Hepatocyte (in vitro differentiated cells): ENCODE measurements around the gene ANKRD35. TPM values are rescaled to one million over a fixed set of nuclear protein-coding genes. Genes with fewer than 3 reads are reported as not detected.

ENCODE experiments used
- DNase-seq: peaks from one replicate; pipeline ENCODE4 v3.0.0-alpha.2; 2016; ENCODE audit warnings: low spot score
- H2AFZ ChIP-seq: fragments of 200-600 bp; sonication (generic); 2 replicates; pipeline ENCODE4 v1.6.0; 2016; ENCODE audit warnings: antibody characterized with exemption, mild to moderate bottlenecking
- H3K27ac ChIP-seq: fragments of 200-600 bp; sonication (generic); 2 replicates; pipeline ENCODE4 v1.5.1; 2016; ENCODE audit warnings: mild to moderate bottlenecking
- H3K27me3 ChIP-seq: fragments of 200-600 bp; sonication (generic); 2 replicates; pipeline ENCODE4 v1.6.1; 2016
- H3K36me3 ChIP-seq: fragments of 200-600 bp; sonication (generic); replicated peaks from 2 replicates; pipeline ENCODE4 v1.5.1; 2016; ENCODE audit warnings: low read depth; ENCODE audit not compliant: insufficient read depth
- H3K4me1 ChIP-seq: fragments of 200-600 bp; sonication (generic); 2 replicates; pipeline ENCODE4 v1.5.1; 2016; ENCODE audit warnings: mild to moderate bottlenecking, moderate library complexity; ENCODE audit not compliant: insufficient read depth
- H3K4me2 ChIP-seq: fragments of 200-600 bp; sonication (generic); 2 replicates; pipeline ENCODE4 v1.6.0; 2016
- H3K4me3 ChIP-seq: fragments of 200-600 bp; sonication (generic); 2 replicates; pipeline ENCODE4 v1.5.1; 2016; ENCODE audit warnings: mild to moderate bottlenecking
- H3K79me2 ChIP-seq: fragments of 200-600 bp; sonication (generic); 2 replicates; pipeline ENCODE4 v1.6.0; 2017; ENCODE audit warnings: mild to moderate bottlenecking
- H3K9me2 ChIP-seq: fragments of 200-600 bp; sonication (generic); replicated peaks from 2 replicates; pipeline ENCODE4 v1.6.0; 2017; ENCODE audit warnings: mild to moderate bottlenecking; ENCODE audit not compliant: insufficient read depth
- H3K9me3 ChIP-seq: fragments of 200-600 bp; sonication (generic); 2 replicates; pipeline ENCODE4 v1.5.1; 2016; ENCODE audit warnings: low read depth, mild to moderate bottlenecking
- H4K20me1 ChIP-seq: fragments of 200-600 bp; sonication (generic); 2 replicates; pipeline ENCODE4 v1.6.0; 2016; ENCODE audit warnings: mild to moderate bottlenecking; ENCODE audit not compliant: insufficient read depth, poor library complexity, severe bottlenecking
- EZH2 ChIP-seq: fragments of 200-600 bp; sonication (generic); IDR thresholded peaks from 2 replicates; pipeline ENCODE4 v1.6.1; 2016; ENCODE audit warnings: antibody characterized with exemption, mild to moderate bottlenecking, borderline replicate concordance
- EZH2phosphoT487 ChIP-seq: fragments of 200-600 bp; sonication (generic); IDR thresholded peaks from one replicate; pipeline ENCODE4 v1.6.1; 2018; ENCODE audit warnings: antibody characterized with exemption, mild to moderate bottlenecking, low read depth, moderate library complexity; ENCODE audit not compliant: unreplicated experiment, severe bottlenecking
- WGBS: methylation state at CpG from one replicate; pipeline ENCODE4 v1.1.6; 2016; ENCODE audit warnings: low lambda C conversion rate; ENCODE audit errors: missing lambda C conversion rate; 5-methylcytosine and 5-hydroxymethylcytosine counted together
- polyA plus RNA-seq: library from polyadenylated mRNA; unstranded; fragments of >200 nt; fragmentation: Nextera tagmentation; extraction: Ambion mirVana; gene quantifications from 2 replicates; pipeline ENCODE4 v1.2.1, GENCODE V29; 2016
- total RNA-seq: library from RNA; depleted of rRNA; stranded (reverse); fragments of >200 nt; gene quantifications from 2 replicates; pipeline ENCODE4 v1.2.3, GENCODE V29; 2014
- TF ChIP-seq, protein P1 (sequence below): fragments of 200-600 bp; sonication (generic); IDR thresholded peaks from 2 replicates; pipeline ENCODE4 v1.5.1; 2016; ENCODE audit warnings: antibody characterized with exemption, mild to moderate bottlenecking; ENCODE audit not compliant: poor library complexity

ANKRD35 gene
- total and polyA plus RNA-seq, 2 experiments from 2014 or later: 0.43 to 2.2 TPM

DNA sequence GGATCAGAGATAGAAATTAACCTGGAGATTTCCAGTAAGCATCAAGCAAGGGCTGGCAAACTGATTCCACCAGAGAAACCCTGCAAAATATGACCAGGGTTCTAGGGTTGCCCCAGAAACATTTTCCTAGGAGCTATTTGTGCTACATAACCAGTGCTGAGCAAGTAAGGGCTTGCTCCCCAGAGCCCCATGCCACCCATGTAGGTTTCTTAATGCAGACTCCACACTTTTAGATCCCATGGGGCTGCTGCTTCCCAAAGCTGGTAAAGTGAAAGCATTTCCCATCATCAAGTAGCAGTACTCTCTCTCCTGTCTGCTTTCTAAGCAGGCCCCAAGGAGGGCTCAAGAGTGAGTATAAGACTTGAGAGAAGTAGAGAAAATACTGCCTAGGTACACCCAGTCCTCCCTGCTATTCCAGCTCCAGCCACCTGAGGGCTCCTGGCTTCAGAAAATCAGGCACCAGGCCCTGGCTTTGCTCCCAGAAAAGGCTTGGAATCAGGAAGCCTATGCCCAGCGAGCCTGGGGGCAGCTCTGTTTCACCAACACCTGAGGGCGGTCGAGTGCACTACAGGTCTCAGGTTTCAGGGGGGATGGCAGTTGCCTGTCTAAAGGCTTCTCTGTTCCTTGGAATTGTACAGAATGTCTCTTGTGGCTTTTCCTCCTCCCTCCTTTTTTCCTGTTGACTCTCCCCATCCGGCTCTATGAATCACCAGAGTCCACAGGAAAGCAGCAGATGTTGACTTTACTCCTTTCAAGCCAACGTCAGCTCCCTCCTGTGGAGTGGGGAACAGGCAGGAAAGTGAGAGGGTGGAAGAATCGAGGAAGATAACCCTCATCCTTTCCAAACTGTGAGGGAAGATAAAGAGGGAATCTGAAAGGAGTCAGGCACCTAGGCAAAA lies 6.2 kb upstream of the ANKRD35 start:
- Histone ChIP-seq H3K79me2 (no peaks in the 10 kb centered on the region), H3K27ac (peak overlapping the region; percentile 94), H3K36me3 (no peaks in the 10 kb centered on the region), H4K20me1 (no peaks in the 10 kb centered on the region), H3K4me1 (peaks cover 16% of the 10 kb centered on the region), H3K4me2 (peak overlapping the region; percentile 69), H3K4me3 (no peak overlapping the region), H3K27me3 (no peaks in the 10 kb centered on the region), H3K9me2 (no peaks in the 10 kb centered on the region), H3K9me3 (no peaks in the 10 kb centered on the region), H2AFZ (peak overlapping the region; percentile 5)
- TF ChIP-seq EZH2 (no peak), EZH2phosphoT487 (no peak)
- TF ChIP-seq, protein P1, sequence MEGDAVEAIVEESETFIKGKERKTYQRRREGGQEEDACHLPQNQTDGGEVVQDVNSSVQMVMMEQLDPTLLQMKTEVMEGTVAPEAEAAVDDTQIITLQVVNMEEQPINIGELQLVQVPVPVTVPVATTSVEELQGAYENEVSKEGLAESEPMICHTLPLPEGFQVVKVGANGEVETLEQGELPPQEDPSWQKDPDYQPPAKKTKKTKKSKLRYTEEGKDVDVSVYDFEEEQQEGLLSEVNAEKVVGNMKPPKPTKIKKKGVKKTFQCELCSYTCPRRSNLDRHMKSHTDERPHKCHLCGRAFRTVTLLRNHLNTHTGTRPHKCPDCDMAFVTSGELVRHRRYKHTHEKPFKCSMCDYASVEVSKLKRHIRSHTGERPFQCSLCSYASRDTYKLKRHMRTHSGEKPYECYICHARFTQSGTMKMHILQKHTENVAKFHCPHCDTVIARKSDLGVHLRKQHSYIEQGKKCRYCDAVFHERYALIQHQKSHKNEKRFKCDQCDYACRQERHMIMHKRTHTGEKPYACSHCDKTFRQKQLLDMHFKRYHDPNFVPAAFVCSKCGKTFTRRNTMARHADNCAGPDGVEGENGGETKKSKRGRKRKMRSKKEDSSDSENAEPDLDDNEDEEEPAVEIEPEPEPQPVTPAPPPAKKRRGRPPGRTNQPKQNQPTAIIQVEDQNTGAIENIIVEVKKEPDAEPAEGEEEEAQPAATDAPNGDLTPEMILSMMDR: peak; percentile 98
- WGBS: 5% methylated on average over 6 of the region's 6 CpGs
- peak; percentile 98 for DNase-seq

DNA sequence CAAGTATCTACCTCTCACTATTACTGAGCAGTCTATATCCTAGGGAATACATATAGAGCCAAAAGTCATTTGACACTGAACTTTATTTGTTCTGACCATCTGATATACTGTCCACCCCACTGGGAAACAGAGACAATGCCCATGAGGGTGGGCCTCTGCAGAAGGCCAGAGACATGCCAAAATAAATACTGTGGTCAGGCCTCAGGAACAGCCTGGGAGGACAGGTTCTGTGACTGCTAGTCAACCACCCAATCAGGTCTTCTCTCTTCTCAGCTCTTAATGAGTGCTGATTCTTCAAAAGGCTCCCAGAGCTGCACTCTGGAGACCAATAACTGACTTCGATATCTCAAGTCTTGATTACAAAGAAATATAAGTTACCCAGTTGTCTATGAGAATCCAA lies 5.5 kb upstream of the ANKRD35 start:
- H2AFZ ChIP-seq: peak overlapping the region; percentile 5

DNA sequence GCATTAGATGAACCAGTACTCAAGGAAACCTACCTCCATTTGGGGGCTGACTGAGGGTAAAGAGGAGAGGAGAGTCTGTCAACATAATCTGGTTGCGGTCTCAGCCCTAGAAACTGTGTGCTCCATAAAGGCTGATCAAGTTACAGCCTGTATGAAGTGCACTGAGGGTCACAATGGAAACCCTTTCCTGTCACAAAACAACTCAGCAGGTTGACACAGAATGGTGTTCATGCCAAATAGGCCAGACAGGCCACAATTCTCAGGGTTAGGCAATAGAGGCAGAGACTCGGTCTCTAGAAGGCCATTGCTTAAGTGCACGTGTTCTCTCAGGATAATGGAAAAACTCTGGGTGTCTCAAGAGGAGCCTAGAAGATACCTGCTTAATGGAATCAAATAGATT lies 4.1 kb upstream of the ANKRD35 start:
- Histone ChIP-seq H3K79me2 (no peaks in the 10 kb centered on the region), H3K4me3 (no peak overlapping the region), H3K27me3 (peaks cover 6% of the 10 kb centered on the region), H3K27ac (no peak overlapping the region), H4K20me1 (no peaks in the 10 kb centered on the region), H2AFZ (no peak overlapping the region), H3K4me2 (no peak overlapping the region), H3K9me2 (no peaks in the 10 kb centered on the region), H3K36me3 (no peaks in the 10 kb centered on the region), H3K4me1 (peaks cover 19% of the 10 kb centered on the region), H3K9me3 (no peaks in the 10 kb centered on the region)
- TF ChIP-seq EZH2phosphoT487: no peak
- no peak for TF ChIP-seq EZH2
- TF ChIP-seq, protein P1: no peak
- 83% methylated on average over 3 of the region's 3 CpGs for WGBS
- no peak for DNase-seq

More for the DNA sequence above, 5.5 kb upstream of the ANKRD35 start:
- Histone ChIP-seq H3K4me2 (peak overlapping the region; percentile 50), H3K4me3 (no peak overlapping the region), H3K27me3 (no peaks in the 10 kb centered on the region), H3K9me2 (no peaks in the 10 kb centered on the region), H3K4me1 (peaks cover 18% of the 10 kb centered on the region), H3K79me2 (no peaks in the 10 kb centered on the region), H4K20me1 (no peaks in the 10 kb centered on the region), H3K36me3 (no peaks in the 10 kb centered on the region), H3K27ac (peak overlapping the region; percentile 94), H3K9me3 (no peaks in the 10 kb centered on the region)
- WGBS: 67% methylated on average over 1 of the region's 1 CpG
- no peak for DNase-seq
- TF ChIP-seq EZH2 (no peak), EZH2phosphoT487 (no peak)
- TF ChIP-seq, protein P1: no peak
